OCI-LY1 (cell line): ENCODE measurements around the gene ATP5F1D.

ENCODE experiments used
- H2AFZ ChIP-seq: fragments of 200-600 bp; sonication (generic), shearing (Covaris generic); 2 replicates; pipeline ENCODE4 v1.6.0; 2014; ENCODE audit warnings: antibody characterized with exemption, mild to moderate bottlenecking, low read length
- H3F3A ChIP-seq: fragments of 200-600 bp; sonication (generic), shearing (Covaris generic); 2 replicates; pipeline ENCODE4 v1.6.0; 2014; ENCODE audit warnings: mild to moderate bottlenecking, antibody characterized with exemption, low read length, moderate library complexity; ENCODE audit not compliant: insufficient read depth
- H3K27ac ChIP-seq: fragments of 200-600 bp; sonication (generic); 2 replicates; pipeline ENCODE4 v1.5.1; 2014; ENCODE audit warnings: low read length, mixed run types, mild to moderate bottlenecking, low read depth; ENCODE audit not compliant: poor library complexity, severe bottlenecking
- H3K27me3 ChIP-seq: fragments of 200-600 bp; sonication (generic); 2 replicates; pipeline ENCODE4 v1.6.0; 2014; ENCODE audit warnings: antibody characterized with exemption, mild to moderate bottlenecking, low read length, moderate library complexity; ENCODE audit not compliant: insufficient read depth
- H3K36me3 ChIP-seq: fragments of 200-600 bp; sonication (generic); 2 replicates; pipeline ENCODE4 v1.6.1; 2014; ENCODE audit warnings: mild to moderate bottlenecking, antibody characterized with exemption, low read length, moderate library complexity, mixed read lengths; ENCODE audit not compliant: insufficient read depth
- H3K4me1 ChIP-seq: fragments of 200-600 bp; sonication (generic); 2 replicates; pipeline ENCODE4 v1.5.1; 2014; ENCODE audit warnings: mild to moderate bottlenecking, low read length, moderate library complexity; ENCODE audit not compliant: insufficient read depth, severe bottlenecking
- H3K4me2 ChIP-seq: fragments of 200-600 bp; sonication (generic), shearing (Covaris generic); 2 replicates; pipeline ENCODE4 v1.6.1; 2014; ENCODE audit warnings: low read length
- H3K4me3 ChIP-seq: fragments of 200-600 bp; sonication (generic); 2 replicates; pipeline ENCODE4 v1.5.1; 2014; ENCODE audit warnings: low read length, low read depth, mild to moderate bottlenecking, mixed read lengths; ENCODE audit not compliant: poor library complexity, severe bottlenecking
- H3K79me2 ChIP-seq: fragments of 200-600 bp; shearing (Covaris generic); 2 replicates; pipeline ENCODE4 v1.6.1; 2016; ENCODE audit warnings: mixed run types, low read length, mixed read lengths; ENCODE audit not compliant: insufficient read depth
- H3K9ac ChIP-seq: fragments of 200-600 bp; sonication (generic), shearing (Covaris generic); 2 replicates; pipeline ENCODE4 v1.6.1; 2014; ENCODE audit warnings: mild to moderate bottlenecking, low read length, mixed read lengths
- H3K9me2 ChIP-seq: fragments of 200-600 bp; sonication (generic), shearing (Covaris generic); 2 replicates; pipeline ENCODE4 v1.6.1; 2014; ENCODE audit warnings: low read depth, mild to moderate bottlenecking, low read length, mixed read lengths
- H3K9me3 ChIP-seq: fragments of 200-600 bp; shearing (Covaris generic); 2 replicates; pipeline ENCODE4 v1.6.1; 2014; ENCODE audit warnings: low read length, mixed read lengths
- H4K20me1 ChIP-seq: fragments of 200-600 bp; sonication (generic), shearing (Covaris generic); 2 replicates; pipeline ENCODE4 v1.6.0; 2016; ENCODE audit warnings: mild to moderate bottlenecking, low read length; ENCODE audit not compliant: insufficient read depth
- EZH2 ChIP-seq: fragments of 200-600 bp; sonication (generic), shearing (Covaris generic); IDR thresholded peaks from 2 replicates; pipeline ENCODE4 v1.8.0; 2017; ENCODE audit warnings: borderline replicate concordance, mixed run types, mild to moderate bottlenecking, antibody characterized with exemption, low read length, moderate library complexity, mixed read lengths
- TF ChIP-seq, protein P1 (sequence below): fragments of 200-600 bp; sonication (generic), shearing (Covaris generic); IDR thresholded peaks from 2 replicates; pipeline ENCODE4 v1.5.1; 2017; ENCODE audit warnings: mild to moderate bottlenecking, antibody characterized with exemption, low read length, moderate library complexity, mixed read lengths

ATP5F1D gene

DNA sequence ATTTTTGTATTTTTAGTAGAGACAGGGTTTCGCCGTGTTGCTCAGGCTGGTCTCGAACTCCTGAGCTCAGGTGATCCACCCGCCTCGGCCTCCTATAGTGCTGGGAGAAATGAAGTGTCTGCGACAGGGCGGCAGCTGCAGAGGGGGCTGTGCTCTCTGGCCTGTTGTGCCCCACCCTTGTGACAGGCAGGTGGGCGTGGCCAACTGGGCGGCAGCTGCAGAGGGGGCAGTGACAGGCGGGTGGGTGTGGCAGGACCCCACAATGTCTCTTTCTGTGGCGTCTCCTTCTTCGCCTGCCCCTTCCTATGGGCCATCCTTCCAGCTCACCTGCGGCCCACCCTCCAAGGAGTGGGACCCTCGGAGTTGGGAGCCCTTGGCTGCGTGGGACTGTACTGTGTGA is 24.2 kb upstream of the ATP5F1D start:
- TF ChIP-seq EZH2: no peak
- no peak overlapping the region for H2AFZ ChIP-seq
- no peaks in the 10 kb centered on the region for H3K9me2 ChIP-seq
- H3K4me2 ChIP-seq: peak overlapping the region; percentile 14; the same call in 1 of the 2 replicates
- H3K27ac ChIP-seq: peak overlapping the region; percentile 49
- H3K9ac ChIP-seq: no peak overlapping the region
- peaks cover 3% of the 10 kb centered on the region; the same call in 1 of the 2 replicates for H3K79me2 ChIP-seq
- H3K4me1 ChIP-seq: peaks cover 45% of the 10 kb centered on the region
- H3K36me3 ChIP-seq: peaks cover 6% of the 10 kb centered on the region; the same call in 1 of the 2 replicates
- H3K9me3 ChIP-seq: no peaks in the 10 kb centered on the region
- H3K4me3 ChIP-seq: no peak overlapping the region
- no peaks in the 10 kb centered on the region for H3K27me3 ChIP-seq
- no peaks in the 10 kb centered on the region for H3F3A ChIP-seq
- H4K20me1 ChIP-seq: no peaks in the 10 kb centered on the region

DNA sequence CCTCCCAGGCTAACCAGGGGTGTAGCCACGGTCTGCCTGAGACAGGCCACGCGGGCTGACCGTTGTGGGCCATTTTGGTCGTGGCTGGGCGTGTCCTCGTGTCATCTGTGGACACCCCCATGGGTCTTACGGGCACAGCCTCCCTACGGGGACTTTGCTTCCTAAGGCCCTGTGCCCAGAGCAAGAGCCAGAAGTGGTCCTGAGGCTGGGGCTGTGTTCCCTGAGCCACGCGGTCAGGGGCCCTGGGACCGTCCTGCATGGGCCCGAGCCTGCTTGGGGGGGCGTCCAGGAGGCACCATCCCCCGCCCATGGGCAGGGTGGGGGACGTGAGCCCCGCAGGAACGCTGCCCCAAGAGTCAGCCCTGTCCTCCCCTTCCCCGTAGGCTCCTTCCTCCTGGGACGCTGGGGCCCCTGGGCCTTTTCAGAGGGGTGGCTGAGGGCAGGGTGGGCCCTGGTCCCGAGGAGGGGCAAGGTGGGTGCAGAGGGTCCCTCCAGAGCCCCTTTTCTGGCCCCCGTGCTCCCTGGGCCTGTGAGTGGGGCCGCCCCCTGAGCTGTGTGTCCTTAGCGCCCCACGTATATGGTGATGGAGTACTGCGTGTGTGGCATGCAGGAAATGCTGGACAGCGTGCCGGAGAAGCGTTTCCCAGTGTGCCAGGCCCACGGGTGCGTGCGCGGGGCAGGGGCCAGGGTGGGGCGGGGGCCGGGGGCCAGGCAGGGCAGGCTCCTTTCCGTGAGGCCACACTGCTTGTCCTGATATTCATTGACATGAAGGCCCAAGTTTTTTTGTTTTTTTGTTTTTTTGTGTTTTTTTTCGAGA is 22.6 kb upstream of the ATP5F1D start:
- no peaks in the 10 kb centered on the region for H3F3A ChIP-seq
- H3K4me2 ChIP-seq: no peak overlapping the region
- no peaks in the 10 kb centered on the region for H4K20me1 ChIP-seq
- H3K79me2 ChIP-seq: no peaks in the 10 kb centered on the region; the same call in 1 of the 2 replicates
- no peak overlapping the region for H3K4me3 ChIP-seq
- peaks cover 19% of the 10 kb centered on the region; the same call in 1 of the 2 replicates for H3K36me3 ChIP-seq
- no peaks in the 10 kb centered on the region for H3K9me2 ChIP-seq
- H3K27ac ChIP-seq: no peak overlapping the region
- TF ChIP-seq, protein P1, sequence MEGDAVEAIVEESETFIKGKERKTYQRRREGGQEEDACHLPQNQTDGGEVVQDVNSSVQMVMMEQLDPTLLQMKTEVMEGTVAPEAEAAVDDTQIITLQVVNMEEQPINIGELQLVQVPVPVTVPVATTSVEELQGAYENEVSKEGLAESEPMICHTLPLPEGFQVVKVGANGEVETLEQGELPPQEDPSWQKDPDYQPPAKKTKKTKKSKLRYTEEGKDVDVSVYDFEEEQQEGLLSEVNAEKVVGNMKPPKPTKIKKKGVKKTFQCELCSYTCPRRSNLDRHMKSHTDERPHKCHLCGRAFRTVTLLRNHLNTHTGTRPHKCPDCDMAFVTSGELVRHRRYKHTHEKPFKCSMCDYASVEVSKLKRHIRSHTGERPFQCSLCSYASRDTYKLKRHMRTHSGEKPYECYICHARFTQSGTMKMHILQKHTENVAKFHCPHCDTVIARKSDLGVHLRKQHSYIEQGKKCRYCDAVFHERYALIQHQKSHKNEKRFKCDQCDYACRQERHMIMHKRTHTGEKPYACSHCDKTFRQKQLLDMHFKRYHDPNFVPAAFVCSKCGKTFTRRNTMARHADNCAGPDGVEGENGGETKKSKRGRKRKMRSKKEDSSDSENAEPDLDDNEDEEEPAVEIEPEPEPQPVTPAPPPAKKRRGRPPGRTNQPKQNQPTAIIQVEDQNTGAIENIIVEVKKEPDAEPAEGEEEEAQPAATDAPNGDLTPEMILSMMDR: no peak
- no peak for TF ChIP-seq EZH2
- no peak overlapping the region for H3K9ac ChIP-seq
- no peaks in the 10 kb centered on the region for H3K27me3 ChIP-seq
- H3K4me1 ChIP-seq: peaks cover 34% of the 10 kb centered on the region
- H3K9me3 ChIP-seq: no peaks in the 10 kb centered on the region
- no peak overlapping the region for H2AFZ ChIP-seq

DNA sequence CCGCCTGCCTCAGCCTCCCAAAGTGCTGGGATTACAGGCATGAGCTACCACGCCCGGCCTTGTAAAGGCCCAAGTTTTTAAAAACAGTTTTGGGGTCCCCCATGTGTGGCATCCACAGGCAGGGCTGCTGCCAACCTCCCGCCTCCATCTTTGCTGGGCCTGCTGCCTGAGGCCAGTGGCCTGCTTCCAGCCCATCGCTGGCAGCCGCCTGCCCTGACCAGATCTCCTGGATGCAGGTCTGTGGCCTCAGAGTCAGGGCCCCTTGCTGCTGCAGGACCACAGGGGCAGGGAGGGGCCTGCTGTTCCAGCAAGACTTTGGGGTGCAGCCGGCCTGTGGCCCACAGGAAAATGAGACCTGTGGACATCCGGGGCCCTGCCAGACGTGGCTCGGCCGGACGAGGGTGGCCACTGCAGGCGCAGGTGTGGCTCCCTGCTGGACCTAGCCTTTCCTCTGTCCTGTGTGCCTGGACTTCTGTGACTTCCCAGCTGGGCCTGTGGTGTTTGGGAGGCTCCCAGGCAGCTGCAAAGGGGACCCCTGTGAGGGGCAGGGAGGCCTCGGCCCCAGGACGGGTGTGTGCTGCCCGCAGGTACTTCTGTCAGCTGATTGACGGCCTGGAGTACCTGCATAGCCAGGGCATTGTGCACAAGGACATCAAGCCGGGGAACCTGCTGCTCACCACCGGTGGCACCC is 21.6 kb upstream of the ATP5F1D start:
- Histone ChIP-seq H3K4me1 (peaks cover 28% of the 10 kb centered on the region), H3K4me3 (no peak overlapping the region), H3F3A (no peaks in the 10 kb centered on the region), H3K27me3 (no peaks in the 10 kb centered on the region), H3K79me2 (no peaks in the 10 kb centered on the region; the same call in 1 of the 2 replicates), H3K9ac (no peak overlapping the region), H3K36me3 (peaks cover 26% of the 10 kb centered on the region; the same call in 1 of the 2 replicates), H3K9me2 (no peaks in the 10 kb centered on the region), H3K27ac (no peak overlapping the region), H2AFZ (no peak overlapping the region), H4K20me1 (no peaks in the 10 kb centered on the region), H3K4me2 (no peak overlapping the region), H3K9me3 (no peaks in the 10 kb centered on the region)
- TF ChIP-seq EZH2: no peak
- TF ChIP-seq, protein P1: no peak
